Heart left ventricle (tissue), 16 donors: Measurements from ENCODE around the gene NFIA. TPM values are rescaled to one million over a fixed set of nuclear protein-coding genes. Genes with fewer than 3 reads are reported as not detected.
A peak's percentile ranks its signal among the peaks of the same experiment; 100 is the strongest.

ENCODE experiments used
- ATAC-seq, 4 donors: fragments of 200-7000 bp; cut with Tn5 transposase; one replicate each; pipeline ENCODE4 v1.9.1; 2020 to 2022; ENCODE audit warnings: moderate library complexity in 4 of 4, mild to moderate bottlenecking in 3 of 4, moderate number of reproducible peaks in 1 of 4
- DNase-seq, 5 donors: peaks; one replicate each; pipeline ENCODE4 v3.0.0-alpha.2; 2020
- H3K27ac ChIP-seq, 12 donors: fragments of 200-600 bp; sonication (generic) in 4 of 12; one replicate each; pipeline versions ENCODE4 v1.5.0 to v1.8.0; 2016 to 2022; ENCODE audit warnings: mild to moderate bottlenecking in 2 of 12
- H3K27me3 ChIP-seq, 9 donors: fragments of 200-600 bp; sonication (generic) in 2 of 9; one replicate each; pipeline versions ENCODE4 v1.5.1 to v1.8.0; 2016 to 2022; ENCODE audit warnings: mild to moderate bottlenecking in 3 of 9
- H3K36me3 ChIP-seq, 9 donors: fragments of 200-600 bp; sonication (generic) in 2 of 9; one replicate each; pipeline versions ENCODE4 v1.5.0 to v1.8.0; 2018 to 2022; ENCODE audit warnings: mild to moderate bottlenecking in 2 of 9
- H3K4me1 ChIP-seq, 12 donors: fragments of 200-600 bp; sonication (generic) in 4 of 12; one replicate each; pipeline versions ENCODE4 v1.5.0 to v1.8.0; 2016 to 2022; ENCODE audit warnings: mild to moderate bottlenecking in 3 of 12
- H3K4me3 ChIP-seq, 12 donors: fragments of 200-600 bp; sonication (generic) in 4 of 12; one replicate each; pipeline versions ENCODE4 v1.5.0 to v1.8.0; 2017 to 2022; ENCODE audit warnings: mild to moderate bottlenecking in 9 of 12, moderate library complexity in 4 of 12
- H3K9me3 ChIP-seq, 12 donors: fragments of 200-600 bp; sonication (generic) in 4 of 12; one replicate each; pipeline versions ENCODE4 v1.5.0 to v1.8.0; 2016 to 2022; ENCODE audit warnings: mild to moderate bottlenecking in 1 of 12
- CTCF ChIP-seq, 12 donors: fragments of 200-600 bp; sonication (generic) in 4 of 12; IDR thresholded peaks; one replicate each; pipeline versions ENCODE4 v1.5.0 to v1.8.0; 2018 to 2022; ENCODE audit warnings: antibody characterized with exemption in 12 of 12, mild to moderate bottlenecking in 5 of 12
- POLR2A ChIP-seq, 2 donors: fragments of 450-650 bp; IDR thresholded peaks; one replicate each; pipeline ENCODE4 v1.6.1; 2017; ENCODE audit warnings: antibody characterized with exemption in 2 of 2, mild to moderate bottlenecking in 2 of 2, moderate library complexity in 2 of 2
- WGBS, 4 donors: extraction: QIAGEN DNeasy Blood & Tissue Kit in 2 of 4; methylation state at CpG; one replicate each; pipeline versions ENCODE4 v1.1.5 to v1.1.7; 2013 to 2018; 5-methylcytosine and 5-hydroxymethylcytosine counted together
- intact Hi-C, 10 donors: fragments of 100-400 bp; cut with DNase I; formaldehyde crosslinking; loops; one replicate each; pipeline versions ENCODE4 v1.11.1 to v1.14.2; 2022
- polyA plus RNA-seq, 2 donors: library from polyadenylated mRNA; stranded (reverse); fragments of 200-250 nt; gene quantifications; one replicate each; pipeline ENCODE4 v1.2.3, GENCODE V29; 2013
- total RNA-seq, 9 donors: library from RNA; depleted of rRNA in 2 of 9; stranded (reverse); fragments of >200 nt in 2 of 9; fragmentation: NEBNext Ultra II Directional in 3 of 9; extraction: Animal tissue kit (Norgen Biotek cat#: 25700) in 3 of 9; gene quantifications; one replicate each; pipeline versions ENCODE4 v1.1.0 to v1.2.4, GENCODE V29; 2016 to 2023
- donor health status: ischemic (EF 13 %, LVEDD 7.1; RV severe dilation, severe dysfunction).
- donor health status: healthy with polysubstance abuse.
- donor health status: DM: no; HTN: yes; CAD: no.
- donor health status: DM: no; HTN: no; CAD: no.
- donor health status: ischemic (EF 25% LVEDD 6.9; RV normal size, moderate dysfunction).
- donor health status: ischemic (EF 25% LVEDD 5.7; RV mildly dilated, moderate dysfunction).
- donor health status: healthy.
- donor health status: DM: yes; HTN: yes; CAD: no.
- donor health status: ischemic (EF 35%, LVEDD 5.7; RV mildly dilated, moderate dysfunction).
- donor health status: nonischemic (EF 11% LVEDD 7.7; RV severe dilation, severe dysfunction).
- donor health status: DM: yes; HTN: yes; CAD: no.
- donor health status: PGD.
- donor health status: ischemic (EF 29% LVEDD 5.4; RV normal size, mild dysfunction).
- donor health status: nonischemic (EF 23%, LVEDD 6.1; RV moderate dilation, normal function).

Gene NFIA
- total and polyA plus RNA-seq, 11 donors = 12.7 to 121 (median 96.5) TPM

- intact Hi-C loops = no loop called here
- 92 to 100% (median 97%) methylated on average over 1 of the region's 1 CpG for WGBS, 4 donors
- Histone ChIP-seq H3K27ac (no peak overlapping the region), H3K9me3 (no peaks in the 10 kb centered on the region), H3K27me3 (no peaks in the 10 kb centered on the region), H3K4me1 (peaks cover 4 to 91% (median 58%) of the 10 kb centered on the region in 12 donors), H3K36me3 (no peaks in the 10 kb centered on the region), H3K4me3 (no peak overlapping the region)
- TF ChIP-seq POLR2A (IDR thresholded peaks at IDR 0.05) = no peak
- no peak for TF ChIP-seq CTCF (IDR thresholded peaks at IDR 0.05)
- no peak for DNase-seq
- ATAC-seq = peak in 1 of 4 donors; percentile 36
Measured at GRCh38 chr1:61097317-61097716, 15.0 kb downstream of the NFIA start.

DNA sequence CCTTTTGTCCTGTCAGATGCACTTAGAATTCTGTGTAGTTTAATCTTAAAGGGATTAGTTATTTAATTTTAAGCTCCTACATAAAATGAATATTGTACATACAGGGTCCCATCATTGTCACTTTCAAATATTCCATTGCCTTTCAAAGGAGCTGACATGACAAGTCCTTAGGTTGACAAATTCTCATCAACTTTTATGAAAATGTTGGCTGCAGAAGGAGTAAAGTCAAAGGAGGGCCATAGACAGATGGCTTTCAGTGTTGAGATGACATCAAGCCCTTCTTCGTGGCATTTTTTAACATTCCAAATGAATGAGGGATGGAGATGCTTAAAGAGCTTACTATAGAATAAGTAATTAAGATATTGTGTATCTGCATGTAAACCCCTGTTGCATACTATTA is 15.4 kb downstream of the NFIA start:
- TF ChIP-seq POLR2A (IDR thresholded peaks at IDR 0.05) (no peak), CTCF (IDR thresholded peaks at IDR 0.05) (no peak)
- Histone ChIP-seq H3K27me3 (no peaks in the 10 kb centered on the region), H3K4me1 (peaks cover 4 to 91% (median 58%) of the 10 kb centered on the region in 12 donors), H3K36me3 (no peaks in the 10 kb centered on the region), H3K27ac (no peak overlapping the region), H3K9me3 (no peaks in the 10 kb centered on the region), H3K4me3 (no peak overlapping the region)
- 49 to 68% (median 62%) methylated on average over 1 of the region's 1 CpG for WGBS, 4 donors
- DNase-seq (no peak), ATAC-seq (no peak)
- intact Hi-C loops = no loop called here

GRCh38 chr1:61098333-61098732 is 16.0 kb downstream of the NFIA start:
- H3K9me3 ChIP-seq = no peaks in the 10 kb centered on the region
- no peak overlapping the region for H3K27ac ChIP-seq
- no peak overlapping the region for H3K4me3 ChIP-seq
- TF ChIP-seq CTCF (IDR thresholded peaks at IDR 0.05) = no peak
- TF ChIP-seq POLR2A (IDR thresholded peaks at IDR 0.05) = no peak
- 67 to 78% (median 75%) methylated on average over 3 of the region's 3 CpGs for WGBS, 4 donors
- ATAC-seq (no peak), DNase-seq (no peak)
- H3K27me3 ChIP-seq = no peaks in the 10 kb centered on the region
- intact Hi-C loops = no loop called here
- peaks cover 6 to 91% (median 58%) of the 10 kb centered on the region in 12 donors for H3K4me1 ChIP-seq
- H3K36me3 ChIP-seq = no peaks in the 10 kb centered on the region

DNA sequence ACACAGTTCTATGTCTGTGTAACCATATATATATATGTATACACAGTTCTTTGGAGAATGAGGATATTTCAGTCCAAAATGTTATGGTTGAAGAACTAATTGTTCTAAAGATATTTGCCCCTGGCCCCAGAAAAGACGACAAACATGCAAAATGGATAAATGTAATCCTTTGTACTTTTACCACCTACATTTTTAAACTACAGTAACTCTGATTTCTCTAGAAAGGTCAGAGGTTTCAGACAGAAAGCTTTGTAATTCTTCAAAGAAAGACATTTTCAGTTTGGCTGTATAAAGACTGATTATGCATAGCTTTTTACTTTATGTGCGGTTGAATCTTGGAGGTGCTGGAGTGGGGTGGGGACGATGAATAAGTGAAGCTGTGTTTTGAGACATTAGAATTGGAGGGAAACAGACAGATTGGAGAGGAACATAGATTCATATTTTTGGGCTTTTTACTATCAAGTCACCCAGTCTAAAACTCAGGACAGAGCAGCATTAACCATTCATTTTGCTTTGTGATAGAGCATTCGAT is 16.6 kb downstream of the NFIA start:
- intact Hi-C loops = no loop called here
- TF ChIP-seq CTCF (IDR thresholded peaks at IDR 0.05) = no peak
- no peak for TF ChIP-seq POLR2A (IDR thresholded peaks at IDR 0.05)

More for the DNA sequence above, 16.6 kb downstream of the NFIA start:
- H3K4me1 ChIP-seq = peaks cover 2 to 91% (median 57%) of the 10 kb centered on the region in 12 donors
- no peaks in the 10 kb centered on the region for H3K36me3 ChIP-seq
- WGBS, 4 donors = 92 to 94% (median 93%) methylated on average over 4 of the region's 4 CpGs
- no peak for DNase-seq
- H3K27me3 ChIP-seq = no peaks in the 10 kb centered on the region
- no peak overlapping the region for H3K4me3 ChIP-seq
- ATAC-seq = no peak
- no peaks in the 10 kb centered on the region for H3K9me3 ChIP-seq
- H3K27ac ChIP-seq = no peak overlapping the region
